GM19099 (cell line): Measurements from ENCODE around the gene MRPS18B.
A peak's percentile ranks its signal among the peaks of the same experiment; 100 is the strongest.

Source experiments
- POLR2A ChIP-seq: IDR thresholded peaks from 3 replicates; pipeline ENCODE4 v1.6.1; 2011; ENCODE audit warnings: low read depth; ENCODE audit not compliant: insufficient read length; ENCODE audit errors: extremely low read depth

Gene MRPS18B

DNA sequence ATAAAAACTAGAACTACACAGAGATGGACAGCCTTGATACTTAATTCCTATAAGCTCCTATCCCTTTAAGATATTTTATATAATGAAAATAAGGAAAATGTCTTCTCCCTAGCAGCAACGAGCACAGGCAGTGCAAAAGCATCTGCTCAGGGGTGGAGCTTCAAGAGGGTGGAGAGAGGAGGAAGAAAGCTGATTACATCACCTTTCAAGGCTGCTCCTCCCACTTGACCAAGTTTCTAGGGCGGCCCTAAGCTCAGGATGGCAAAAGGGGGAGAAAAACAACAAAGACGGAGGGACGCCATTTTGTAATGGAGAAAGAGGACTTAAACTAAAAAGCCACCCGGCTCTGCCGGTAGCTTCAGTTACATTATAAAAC is 2.8 kb upstream of the MRPS18B start:
- TF ChIP-seq POLR2A, result no peak

DNA sequence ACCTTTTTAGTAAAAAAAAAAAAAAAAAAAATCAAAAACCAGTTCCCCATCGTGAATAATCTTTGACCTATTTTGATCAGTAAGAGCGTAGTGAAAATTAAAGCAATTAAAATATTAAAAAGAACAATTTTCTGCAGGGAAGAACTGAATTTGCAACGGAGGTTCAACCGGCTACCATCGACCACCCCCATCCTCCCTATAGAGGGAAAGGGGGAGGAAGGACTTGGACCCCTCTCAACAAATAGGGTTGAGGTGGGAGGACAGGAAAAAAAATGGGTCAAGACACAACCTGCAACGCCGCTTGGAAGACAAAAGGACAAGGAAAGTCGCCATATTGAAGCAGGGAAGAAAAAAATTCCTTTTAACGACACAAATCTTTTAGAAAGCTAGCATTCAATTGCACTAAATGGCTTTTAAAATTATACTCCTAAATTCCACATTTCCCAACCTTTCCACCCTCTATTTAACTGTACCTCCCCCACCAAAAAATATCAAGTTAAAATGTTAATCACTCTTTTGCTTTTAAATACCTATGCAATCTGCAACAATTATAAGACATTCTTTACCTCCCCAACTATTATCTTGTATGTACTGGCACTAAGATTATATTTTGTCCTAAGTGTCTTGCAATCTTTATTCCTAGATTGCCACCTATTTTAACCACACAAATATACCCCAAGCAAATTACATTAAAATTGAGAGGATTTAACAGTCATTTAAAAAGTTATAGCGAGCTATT is 2.3 kb upstream of the MRPS18B start:
- TF ChIP-seq POLR2A, result peak; percentile 65

DNA sequence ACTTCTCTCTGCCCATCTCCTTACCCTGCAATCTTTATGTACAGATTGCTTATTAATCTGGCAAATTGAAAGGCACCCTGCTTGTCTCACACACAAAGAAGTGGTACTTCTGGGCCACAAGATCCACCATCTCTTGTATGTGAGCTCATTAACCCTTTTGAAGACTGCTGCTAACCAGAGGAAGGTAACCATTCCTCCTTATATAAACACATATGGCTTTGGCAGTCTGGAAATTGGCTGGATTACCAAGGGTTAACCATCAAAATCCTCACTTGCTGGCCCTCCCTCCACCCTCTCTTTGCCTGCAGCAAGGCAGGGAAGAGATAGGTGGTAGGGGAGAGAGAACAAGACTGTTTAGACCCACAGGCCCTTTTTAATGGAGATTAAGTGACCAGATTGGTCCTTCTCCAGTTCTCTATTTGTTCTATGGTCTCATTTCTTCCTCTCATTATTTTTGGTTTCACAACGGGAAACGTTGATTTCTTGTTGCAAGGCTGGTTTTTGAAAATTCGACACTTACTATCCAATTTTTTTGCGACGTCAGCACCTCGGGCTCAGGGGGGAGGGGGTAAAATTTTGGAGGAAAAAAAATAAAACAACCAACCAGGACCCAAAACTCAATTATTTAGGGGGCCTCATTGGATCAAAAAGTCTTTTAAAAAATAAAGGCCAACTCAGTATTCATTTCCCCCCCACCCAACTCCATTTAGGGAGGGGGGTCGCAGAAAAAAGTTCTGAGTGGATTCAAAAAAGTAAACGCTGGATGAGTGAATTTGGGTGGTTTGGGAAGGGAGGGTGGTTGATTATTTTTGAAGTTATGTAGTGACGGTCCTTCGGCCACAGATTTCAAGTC is 1.5 kb upstream of the MRPS18B start:
- peak; percentile 36 for TF ChIP-seq POLR2A

DNA sequence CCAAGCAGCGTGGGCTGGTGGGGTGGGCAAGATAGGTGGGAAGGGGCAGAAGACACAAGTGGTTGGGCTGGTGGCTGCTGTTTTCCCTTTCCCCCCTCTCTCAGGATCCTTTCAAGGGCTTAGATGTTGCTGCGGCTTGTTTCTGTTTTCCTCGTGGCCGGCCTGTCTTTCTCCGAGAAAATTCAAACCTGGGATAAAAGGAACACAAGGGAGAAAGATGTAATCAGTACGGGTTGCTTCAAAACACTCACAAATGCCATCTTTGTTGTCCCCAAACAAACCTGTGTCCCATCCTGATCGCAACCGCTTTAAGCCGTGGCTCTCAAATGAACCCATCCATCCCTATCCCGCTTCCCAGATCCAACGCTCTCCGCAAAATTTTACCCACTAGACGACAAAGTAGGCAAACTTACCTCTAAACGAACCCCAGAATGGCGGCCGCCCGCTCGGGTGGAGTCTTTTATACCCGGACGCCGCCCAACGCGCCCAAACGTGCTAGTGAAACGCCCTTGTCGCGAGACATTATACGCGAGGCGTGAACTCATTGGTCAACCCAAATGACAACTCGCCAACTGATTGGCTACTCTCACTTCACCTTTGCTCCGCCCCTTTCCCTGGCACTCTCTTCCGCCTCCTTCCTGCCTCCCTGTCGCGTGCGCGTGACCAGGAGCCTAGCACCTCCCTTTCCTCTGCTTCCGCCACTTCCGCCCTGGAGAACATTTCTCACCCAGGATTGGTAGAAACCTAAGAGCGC is 652 bp upstream of the MRPS18B start, which contains the start of gene PPP1R10:
TSS of gene PPP1R10 (minus strand) at position 433 of the 754 bp plus-strand sequence. CDS start 7,299 bp downstream, outside the sequence.
- TF ChIP-seq POLR2A, result peak; percentile 100

DNA sequence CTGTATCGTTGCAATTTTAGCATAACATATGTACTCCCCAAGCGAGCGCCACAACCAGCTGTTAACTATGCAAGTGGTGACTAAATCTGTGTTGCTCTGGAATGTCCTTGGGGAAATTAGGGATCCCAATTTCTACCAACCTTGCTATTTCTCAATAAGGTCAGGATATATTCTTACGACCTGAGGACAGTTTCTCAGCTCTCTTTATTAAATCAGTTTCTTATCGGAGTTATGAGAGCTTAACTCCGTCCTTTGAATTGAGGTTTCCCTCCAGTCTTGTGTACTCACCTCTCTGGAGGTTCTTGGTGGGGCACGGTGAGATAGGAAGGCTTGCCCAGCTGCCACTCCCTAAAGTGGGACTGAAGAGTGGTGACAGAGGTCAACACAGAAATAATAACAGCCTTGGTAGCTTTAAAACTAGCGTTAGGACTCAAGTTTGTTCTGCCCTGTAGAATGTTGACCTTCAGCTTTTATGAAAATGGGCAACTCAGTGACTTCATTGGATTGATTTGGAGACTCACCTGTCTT is 694 bp downstream of the MRPS18B start:
- no peak for TF ChIP-seq POLR2A

DNA sequence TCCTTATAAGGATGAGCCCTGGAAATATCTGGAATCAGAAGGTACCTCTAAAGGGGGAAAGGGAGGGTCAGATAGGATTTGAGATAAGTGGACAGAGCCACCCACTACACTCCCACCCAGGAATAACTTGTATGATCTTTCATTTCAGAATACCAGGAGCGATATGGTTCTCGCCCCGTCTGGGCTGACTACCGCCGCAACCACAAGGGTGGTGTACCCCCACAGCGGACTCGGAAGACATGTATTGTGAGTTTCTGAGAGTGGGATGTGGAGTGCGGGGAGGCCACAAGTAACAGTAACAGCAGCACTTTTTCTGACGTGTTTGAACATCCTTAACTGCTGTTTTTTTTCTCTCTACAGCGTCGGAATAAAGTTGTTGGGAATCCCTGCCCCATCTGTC is 1.9 kb downstream of the MRPS18B start:
- TF ChIP-seq POLR2A, result no peak

DNA sequence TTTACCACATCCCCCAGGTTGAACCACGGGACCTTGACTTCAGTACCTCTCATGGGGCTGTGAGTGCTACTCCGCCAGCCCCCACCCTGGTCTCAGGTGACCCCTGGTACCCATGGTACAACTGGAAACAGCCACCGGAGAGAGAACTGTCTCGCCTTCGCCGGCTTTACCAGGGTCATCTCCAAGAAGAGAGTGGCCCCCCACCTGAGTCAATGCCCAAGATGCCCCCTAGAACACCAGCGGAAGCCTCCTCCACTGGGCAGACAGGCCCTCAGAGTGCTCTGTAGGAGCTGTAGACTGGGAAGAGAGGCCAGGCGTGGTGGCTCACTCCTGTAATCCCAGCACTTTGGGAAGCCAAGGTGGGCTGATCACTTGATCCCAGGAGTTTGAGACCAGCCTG is 7.9 kb downstream of the MRPS18B start:
- no peak for TF ChIP-seq POLR2A

DNA sequence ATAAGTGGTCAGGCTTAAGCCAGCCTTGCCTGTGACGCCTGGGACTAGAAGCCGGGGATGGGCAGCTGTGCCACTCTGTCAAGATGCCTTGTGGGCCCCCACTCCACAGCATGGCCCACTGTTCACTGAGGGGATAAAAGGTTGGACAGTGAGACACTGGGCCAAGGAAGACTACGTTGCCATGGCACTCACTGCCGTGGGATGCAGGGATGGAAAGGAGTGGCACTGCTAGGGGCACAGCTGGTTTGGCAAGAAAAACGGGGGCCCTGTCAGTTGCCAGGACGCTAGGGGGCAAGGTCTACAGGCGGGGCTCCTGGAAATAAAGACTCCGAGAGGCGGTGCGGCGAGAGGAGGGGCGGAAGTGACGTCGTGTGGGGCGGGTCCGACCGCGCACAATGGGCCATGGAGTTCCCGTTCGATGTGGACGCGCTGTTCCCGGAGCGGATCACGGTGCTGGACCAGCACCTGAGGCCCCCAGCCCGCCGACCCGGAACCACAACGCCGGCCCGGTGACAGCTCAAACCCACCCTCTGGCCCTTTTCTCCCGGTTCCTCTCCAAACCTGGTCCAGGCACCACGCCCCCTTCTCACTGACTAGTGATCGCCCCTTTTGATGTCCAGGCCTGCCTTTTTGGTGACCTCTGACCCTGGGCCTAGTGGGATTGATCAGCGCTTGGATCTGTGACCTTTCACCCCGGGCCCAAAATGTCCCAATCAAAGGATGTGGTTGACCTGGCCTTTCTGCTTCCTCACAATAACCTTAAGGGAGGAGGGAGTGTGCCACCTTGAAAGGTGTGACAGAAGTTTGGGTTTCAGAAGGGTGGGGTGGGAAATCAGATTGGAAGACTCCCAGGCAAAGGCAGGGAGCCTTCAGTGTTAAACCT is 9.1 kb downstream of the MRPS18B start, which contains the start of gene ATAT1:
TSS of gene ATAT1 (plus strand) at position 391 of the 883 bp plus-strand sequence.
- peak; percentile 72 for TF ChIP-seq POLR2A

DNA sequence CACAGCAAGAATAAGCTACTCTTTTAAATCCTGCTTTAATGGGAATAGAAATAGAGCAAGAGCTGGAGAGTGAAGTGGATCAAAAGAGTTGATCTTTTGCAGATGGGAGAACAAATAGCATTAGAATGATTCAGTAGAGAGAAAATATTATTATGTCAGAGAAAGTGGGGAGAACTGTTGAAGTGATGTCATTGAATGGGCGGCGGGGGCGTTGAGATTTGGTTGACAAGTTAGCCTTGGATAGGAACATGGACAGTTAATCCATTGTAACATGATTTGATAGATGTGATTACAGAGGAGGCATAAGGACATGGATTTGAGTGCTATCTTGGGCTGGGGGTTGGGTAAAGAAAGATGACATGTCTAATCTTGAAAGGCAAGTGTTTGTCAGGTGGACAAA is 18.2 kb downstream of the MRPS18B start:
- no peak for TF ChIP-seq POLR2A

DNA sequence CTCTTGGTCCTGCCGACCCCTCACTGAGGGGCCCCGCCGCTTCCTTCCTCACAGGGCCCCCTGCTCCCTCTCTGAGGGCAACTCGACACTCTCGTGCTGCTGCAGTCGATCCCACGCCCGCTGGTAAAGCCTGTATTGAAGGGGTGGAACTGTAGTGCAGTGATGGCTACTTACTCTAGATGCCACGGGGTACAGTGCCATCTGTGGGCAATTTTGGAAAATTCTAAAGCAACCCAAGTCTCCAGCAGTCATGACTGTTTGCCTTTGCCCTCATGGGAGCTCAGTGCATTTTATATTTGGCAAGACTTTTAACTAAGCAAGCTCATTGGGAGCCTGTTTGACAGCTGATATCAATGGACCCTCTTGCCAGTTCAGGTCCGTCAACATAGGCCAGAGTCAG is 22.8 kb downstream of the MRPS18B start:
- no peak for TF ChIP-seq POLR2A

DNA sequence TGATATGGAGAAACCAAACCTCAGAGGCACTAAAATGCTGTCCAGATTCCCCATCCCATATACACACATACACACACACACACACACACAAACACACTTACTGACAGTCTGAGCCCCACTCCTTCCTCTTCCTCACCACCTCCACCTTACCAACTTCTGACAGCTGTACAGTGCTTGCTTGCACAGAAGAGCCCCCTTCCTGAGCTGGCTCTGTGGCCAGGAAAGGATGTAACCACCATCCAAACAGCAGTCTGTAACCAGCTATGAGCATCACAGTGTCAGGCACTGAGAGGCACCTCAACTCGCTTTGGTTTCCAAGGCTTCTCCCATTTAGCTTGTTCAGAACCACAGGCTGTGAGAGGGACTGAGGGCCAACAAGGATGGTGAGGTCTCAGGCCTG is 23.4 kb downstream of the MRPS18B start:
- TF ChIP-seq POLR2A, result no peak

DNA sequence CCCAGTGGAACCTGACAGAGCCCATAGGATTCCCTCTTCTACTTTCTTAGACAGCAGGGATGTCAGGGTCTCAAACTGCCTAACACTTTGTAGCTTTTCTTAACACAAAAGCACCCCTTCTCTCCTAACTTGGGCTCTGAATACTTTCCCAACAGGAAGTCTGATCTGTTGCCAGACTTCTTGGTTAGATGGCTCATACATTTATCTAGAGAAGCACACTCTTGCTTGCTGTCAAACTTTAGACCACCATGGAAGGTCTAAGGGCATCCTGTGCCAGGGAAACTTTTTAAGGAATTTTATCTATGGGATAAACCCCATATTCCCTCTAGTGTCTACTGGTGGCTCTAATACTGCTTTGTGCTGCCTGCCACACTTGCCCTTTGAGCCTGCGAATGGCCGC is 26.0 kb downstream of the MRPS18B start:
- TF ChIP-seq POLR2A, result no peak

DNA sequence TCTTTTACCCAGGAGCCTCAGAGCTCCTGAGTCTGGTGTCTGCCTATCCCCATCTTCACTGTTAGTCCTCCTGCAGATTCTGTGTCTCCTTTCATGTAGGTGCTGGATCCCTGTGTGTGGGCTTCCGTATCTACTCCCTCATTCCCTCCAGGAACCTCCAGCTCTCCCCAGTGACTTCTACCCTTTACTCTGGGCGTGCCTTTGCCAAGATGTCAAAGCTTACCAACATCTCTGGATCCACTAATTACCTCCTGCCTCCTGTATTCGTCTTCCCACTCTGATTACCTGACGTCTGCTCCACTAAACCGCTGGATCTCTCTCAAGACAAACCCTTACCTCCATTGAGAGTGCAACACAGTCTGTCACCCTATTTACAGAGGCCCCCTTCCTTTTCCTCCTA is 27.1 kb downstream of the MRPS18B start:
- no peak for TF ChIP-seq POLR2A

DNA sequence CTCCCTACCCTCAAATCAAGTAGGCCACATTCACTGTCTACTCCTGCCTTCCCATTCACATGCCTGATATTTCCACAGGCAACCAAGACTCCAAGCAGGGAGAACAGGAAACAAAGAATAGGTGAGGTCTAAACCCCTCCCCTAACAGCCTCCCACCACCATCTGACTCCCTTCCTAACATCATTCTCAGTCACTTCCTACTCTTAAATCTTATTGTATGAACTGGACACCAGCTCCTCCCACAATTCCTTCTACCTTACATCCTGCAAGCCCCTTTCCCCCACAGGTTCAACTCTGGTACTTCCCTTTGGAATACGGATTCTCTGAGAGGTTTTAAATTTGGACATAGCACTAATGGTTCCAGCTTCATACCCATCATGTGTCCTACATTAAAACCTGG is 28.3 kb downstream of the MRPS18B start:
- TF ChIP-seq POLR2A, result no peak
